ENCODE measurements around the gene THSD4. TPM values are rescaled to one million over a fixed set of nuclear protein-coding genes. Genes with fewer than 3 reads are reported as not detected.
"Not testable (repeated sequence)": the region's sequence is repeated elsewhere in the genome, so short reads cannot be mapped to it uniquely, and the experiment has no call there.

THSD4 gene
- total RNA-seq, 6 donors from 2014 or later: 16.8 to 39.7 (median 21.7) TPM

- Histone ChIP-seq H3K4me3 (no peak overlapping the region), H3K4me1 (no peaks in the 10 kb centered on the region), H3K9me3 (no peaks in the 10 kb centered on the region), H3K27me3 (no peaks in the 10 kb centered on the region), H3K36me3 (no peaks in the 10 kb centered on the region), H3K27ac (no peak overlapping the region)
- DNase-seq (no peak), ATAC-seq (ENCODE audit: low FRiP score in 2 of 2) (no peak)
- TF ChIP-seq CTCF (IDR thresholded peaks at IDR 0.05) (no peak), EP300 (IDR thresholded peaks at IDR 0.05) (no peak), POLR2AphosphoS5 (IDR thresholded peaks at IDR 0.05) (no peak), POLR2A (IDR thresholded peaks at IDR 0.05) (no peak)
- 93 to 94% methylated on average over 3 of the region's 3 CpGs for WGBS, 2 donors
Measured at GRCh38 chr15:71313806-71314205, 198.5 kb downstream of the THSD4 start.

GRCh38 chr15:71314956-71315537 is 199.8 kb downstream of the THSD4 start:
- no peak overlapping the region for H3K4me3 ChIP-seq
- no peak for DNase-seq
- TF ChIP-seq EP300 (IDR thresholded peaks at IDR 0.05): no peak
- no peak for TF ChIP-seq POLR2A (IDR thresholded peaks at IDR 0.05)
- no peak for TF ChIP-seq CTCF (IDR thresholded peaks at IDR 0.05)
- TF ChIP-seq POLR2AphosphoS5 (IDR thresholded peaks at IDR 0.05): no peak

GRCh38 chr15:71316911-71317310 is 201.6 kb downstream of the THSD4 start:
- Histone ChIP-seq H3K9me3 (no peaks in the 10 kb centered on the region), H3K27ac (no peak overlapping the region), H3K27me3 (no peaks in the 10 kb centered on the region), H3K36me3 (no peaks in the 10 kb centered on the region), H3K4me3 (no peak overlapping the region), H3K4me1 (no peaks in the 10 kb centered on the region)
- DNase-seq (no peak), ATAC-seq (ENCODE audit: low FRiP score in 2 of 2) (no peak)
- 82 to 100% methylated on average over 1 of the region's 1 CpG for WGBS, 2 donors
- TF ChIP-seq CTCF (IDR thresholded peaks at IDR 0.05): no peak
- no peak for TF ChIP-seq POLR2AphosphoS5 (IDR thresholded peaks at IDR 0.05)
- no peak for TF ChIP-seq EP300 (IDR thresholded peaks at IDR 0.05)
- no peak for TF ChIP-seq POLR2A (IDR thresholded peaks at IDR 0.05)

More at GRCh38 chr15:71314956-71315537, 199.8 kb downstream of the THSD4 start:
- Histone ChIP-seq H3K36me3 (no peaks in the 10 kb centered on the region), H3K4me1 (no peaks in the 10 kb centered on the region), H3K27me3 (no peaks in the 10 kb centered on the region), H3K27ac (no peak overlapping the region), H3K9me3 (no peaks in the 10 kb centered on the region)
- WGBS, 2 donors: 93 to 94% methylated on average over 2 of the region's 2 CpGs
- ATAC-seq (ENCODE audit: low FRiP score in 2 of 2): no peak

GRCh38 chr15:71319424-71319823 is 204.2 kb downstream of the THSD4 start:
- DNase-seq; H3K36me3 ChIP-seq; H3K27me3 ChIP-seq; H3K4me1 ChIP-seq; H3K4me3 ChIP-seq; ATAC-seq (ENCODE audit: low FRiP score in 2 of 2); H3K27ac ChIP-seq; H3K9me3 ChIP-seq: not testable (repeated sequence)
- WGBS, 2 donors: 95 to 100% methylated on average over 2 to 3 of the region's 3 CpGs

- H3K27me3 ChIP-seq: no peaks in the 10 kb centered on the region
- no peak overlapping the region for H3K27ac ChIP-seq
- H3K36me3 ChIP-seq: no peaks in the 10 kb centered on the region
- H3K4me1 ChIP-seq: no peaks in the 10 kb centered on the region
- ATAC-seq (ENCODE audit: low FRiP score in 2 of 2): no peak
- H3K4me3 ChIP-seq: no peak overlapping the region
- WGBS, 2 donors: 91 to 94% methylated on average over 3 of the region's 3 CpGs
- TF ChIP-seq POLR2AphosphoS5 (IDR thresholded peaks at IDR 0.05): no peak
- TF ChIP-seq EP300 (IDR thresholded peaks at IDR 0.05): no peak
- TF ChIP-seq CTCF (IDR thresholded peaks at IDR 0.05): no peak
- no peak for TF ChIP-seq POLR2A (IDR thresholded peaks at IDR 0.05)
- DNase-seq: no peak
- no peaks in the 10 kb centered on the region for H3K9me3 ChIP-seq
Measured at GRCh38 chr15:71319935-71320334, 204.7 kb downstream of the THSD4 start.

All from upper lobe of left lung (tissue), 6 donors.